GM12878 (cell line): Measurements from ENCODE around the gene ADORA2B. TPM values are rescaled to one million over a fixed set of nuclear protein-coding genes. Genes with fewer than 3 reads are reported as not detected.

Experiments
- BCL11A ChIP-seq: IDR thresholded peaks from 2 replicates; pipeline ENCODE4 v1.6.1; 2011; ENCODE audit warnings: low read depth, low read length
- DPF2 ChIP-seq: fragments of 450-650 bp; IDR thresholded peaks from 2 replicates; pipeline ENCODE4 v1.6.1; 2017; ENCODE audit warnings: mild to moderate bottlenecking
- JUNB ChIP-seq: IDR thresholded peaks from 2 replicates; pipeline ENCODE4 v1.6.1; 2016; ENCODE audit warnings: antibody characterized with exemption, mild to moderate bottlenecking
- MXI1 ChIP-seq: fragments of 150-350 bp; IDR thresholded peaks from 2 replicates; pipeline ENCODE4 v1.6.1; 2011; ENCODE audit warnings: low read depth, mild to moderate bottlenecking, inconsistent platforms, low read length, improper control_type of control experiment
- NBN ChIP-seq: fragments of 450-650 bp; IDR thresholded peaks from 2 replicates; pipeline ENCODE4 v1.6.1; 2016
- NRF1 ChIP-seq: conservative IDR thresholded peaks from 2 replicates; pipeline ENCODE4 v1.6.1; 2011; ENCODE audit warnings: mild to moderate bottlenecking, low read depth, low read length, improper control_type of control experiment
- PBX3 ChIP-seq: IDR thresholded peaks from 2 replicates; pipeline ENCODE4 v1.6.1; 2011; ENCODE audit warnings: mild to moderate bottlenecking, low read depth, low read length, moderate library complexity; ENCODE audit not compliant: insufficient replicate concordance
- PML ChIP-seq: IDR thresholded peaks from 2 replicates; pipeline ENCODE4 v1.6.1; 2012; ENCODE audit warnings: low read length, inconsistent platforms
- RB1 ChIP-seq: fragments of 450-650 bp; formaldehyde crosslinking; IDR thresholded peaks from 2 replicates; pipeline ENCODE4 v1.6.1; 2017; ENCODE audit warnings: mild to moderate bottlenecking, borderline replicate concordance
- RCOR1 ChIP-seq: conservative IDR thresholded peaks from 2 replicates; pipeline ENCODE4 v1.6.1; 2012; ENCODE audit warnings: low read depth, low read length, improper control_type of control experiment
- RELB ChIP-seq: fragments of 450-650 bp; IDR thresholded peaks from 2 replicates; pipeline ENCODE4 v1.6.1; 2017; ENCODE audit warnings: low read depth, mild to moderate bottlenecking, moderate library complexity
- SIX5 ChIP-seq: IDR thresholded peaks from 2 replicates; pipeline ENCODE4 v1.6.1; 2011; ENCODE audit warnings: mild to moderate bottlenecking, low read depth, low read length, moderate library complexity; ENCODE audit not compliant: severe bottlenecking
- TARDBP ChIP-seq: IDR thresholded peaks from 2 replicates; pipeline ENCODE4 v1.6.1; 2016; ENCODE audit warnings: borderline replicate concordance
- TCF12 ChIP-seq: IDR thresholded peaks from 2 replicates; pipeline ENCODE4 v1.6.1; 2011; ENCODE audit warnings: low read depth, mild to moderate bottlenecking, low read length
- TCF3 ChIP-seq: IDR thresholded peaks from 2 replicates; pipeline ENCODE4 v1.6.1; 2012; ENCODE audit warnings: low read depth, mild to moderate bottlenecking, low read length, borderline replicate concordance; ENCODE audit not compliant: insufficient read depth
- WRNIP1 ChIP-seq: IDR thresholded peaks from 2 replicates; pipeline ENCODE4 v1.6.1; 2011; ENCODE audit warnings: low read depth, low read length, improper control_type of control experiment, borderline replicate concordance
- YY1 ChIP-seq: IDR thresholded peaks from 2 replicates; pipeline ENCODE4 v1.6.1; 2011; ENCODE audit warnings: low read depth, mild to moderate bottlenecking, low read length
- ZNF592 ChIP-seq: fragments of 450-650 bp; IDR thresholded peaks from 2 replicates; pipeline ENCODE4 v1.6.1; 2017; ENCODE audit warnings: mild to moderate bottlenecking, moderate library complexity
- polyA plus RNA-seq, 11 experiments: library from polyadenylated mRNA; depleted of rRNA in 4 of 11; unstranded in 6 of 11; stranded (reverse) in 5 of 11; fragments of >200 nt; fragmentation: Nextera tagmentation in 4 of 11; fragmentation: Illumina TruSeq in 1 of 11; extraction: Ambion mirVana in 4 of 11; extraction: Trizol in 1 of 11; gene quantifications; 1 replicate in 1 of 11; 2 replicates in 10 of 11; pipeline versions ENCODE4 v1.2.1 to v1.2.3, GENCODE V29; 2011 to 2016; ENCODE audit warnings: inconsistent platforms in 2 of 11, missing spikeins in 2 of 11, low read depth in 1 of 11
- total RNA-seq, 4 experiments: library from RNA; depleted of rRNA in 3 of 4; stranded (reverse); fragments of >200 nt in 3 of 4; fragmentation: Illumina TruSeq in 1 of 4; extraction: Trizol in 1 of 4; gene quantifications; 2 replicates each; pipeline versions ENCODE4 v1.2.1 to v1.2.3, GENCODE V29; 2013 to 2021
- TF ChIP-seq, protein P1 (sequence below): fragments of 450-650 bp; IDR thresholded peaks from 2 replicates; pipeline ENCODE4 v1.6.1; 2016; ENCODE audit warnings: mild to moderate bottlenecking
- TF ChIP-seq, protein P2 (sequence below): IDR thresholded peaks from 2 replicates; pipeline ENCODE4 v1.6.1; 2012; ENCODE audit warnings: low read depth, low read length, improper control_type of control experiment

ADORA2B gene
- total and polyA plus RNA-seq, 10 of the 15 experiments (the other 5 are each of a cell fraction or from before 2014, with no cell fraction given) = 0.05 to 0.42 (median 0.17) TPM

GRCh38 chr17:15999141-15999973 is 54.4 kb downstream of the ADORA2B start, which contains the start of the genes TTC19 and ZSWIM7 (continued):
- TF ChIP-seq, protein P1, sequence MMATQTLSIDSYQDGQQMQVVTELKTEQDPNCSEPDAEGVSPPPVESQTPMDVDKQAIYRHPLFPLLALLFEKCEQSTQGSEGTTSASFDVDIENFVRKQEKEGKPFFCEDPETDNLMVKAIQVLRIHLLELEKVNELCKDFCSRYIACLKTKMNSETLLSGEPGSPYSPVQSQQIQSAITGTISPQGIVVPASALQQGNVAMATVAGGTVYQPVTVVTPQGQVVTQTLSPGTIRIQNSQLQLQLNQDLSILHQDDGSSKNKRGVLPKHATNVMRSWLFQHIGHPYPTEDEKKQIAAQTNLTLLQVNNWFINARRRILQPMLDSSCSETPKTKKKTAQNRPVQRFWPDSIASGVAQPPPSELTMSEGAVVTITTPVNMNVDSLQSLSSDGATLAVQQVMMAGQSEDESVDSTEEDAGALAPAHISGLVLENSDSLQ = peak; percentile 59
- TF ChIP-seq TCF12 = 0 out of 2 replicates have a peak, but pooled peaks have one; percentile 4
- TF ChIP-seq, protein P2, sequence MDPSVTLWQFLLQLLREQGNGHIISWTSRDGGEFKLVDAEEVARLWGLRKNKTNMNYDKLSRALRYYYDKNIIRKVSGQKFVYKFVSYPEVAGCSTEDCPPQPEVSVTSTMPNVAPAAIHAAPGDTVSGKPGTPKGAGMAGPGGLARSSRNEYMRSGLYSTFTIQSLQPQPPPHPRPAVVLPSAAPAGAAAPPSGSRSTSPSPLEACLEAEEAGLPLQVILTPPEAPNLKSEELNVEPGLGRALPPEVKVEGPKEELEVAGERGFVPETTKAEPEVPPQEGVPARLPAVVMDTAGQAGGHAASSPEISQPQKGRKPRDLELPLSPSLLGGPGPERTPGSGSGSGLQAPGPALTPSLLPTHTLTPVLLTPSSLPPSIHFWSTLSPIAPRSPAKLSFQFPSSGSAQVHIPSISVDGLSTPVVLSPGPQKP = no peak
- peak; percentile 56 for TF ChIP-seq DPF2
- no peak; the same call in 1 of the 2 replicates for TF ChIP-seq TARDBP
- 0 out of 2 replicates have a peak, but pooled peaks have one; percentile 47 for TF ChIP-seq TCF3
- TF ChIP-seq MXI1 = peak; percentile 71
- peak; percentile 42 for TF ChIP-seq PBX3
- TF ChIP-seq PML = 0 out of 2 replicates have a peak, but pooled peaks have one; percentile 43
- no peak for TF ChIP-seq WRNIP1
- TF ChIP-seq YY1 = peak; percentile 85
- no peak for TF ChIP-seq RCOR1
- no peak for TF ChIP-seq RELB
- TF ChIP-seq ZNF592 = no peak
- no peak for TF ChIP-seq BCL11A
- no peak for TF ChIP-seq JUNB
- TF ChIP-seq NBN = peak; percentile 78
- peak; percentile 54; the same call in 1 of the 2 replicates for TF ChIP-seq RB1
- TF ChIP-seq NRF1 = no peak
- TF ChIP-seq SIX5 = no peak
